GM23338 (cell line): ENCODE measurements around the gene TBX6. TPM values are rescaled to one million over a fixed set of nuclear protein-coding genes. Genes with fewer than 3 reads are reported as not detected.

Experiments
- ATAC-seq: fragments of 200-7000 bp; cut with Tn5 transposase; 3 replicates; pipeline ENCODE4 v1.9.1; 2020
- DNase-seq: peaks from one replicate; pipeline ENCODE4 v3.0.0-alpha.2; 2015; ENCODE audit warnings: low spot score
- H2AFZ ChIP-seq: fragments of 200-600 bp; sonication (generic); 2 replicates; pipeline ENCODE4 v1.8.0; 2016; ENCODE audit warnings: antibody characterized with exemption, mild to moderate bottlenecking, moderate library complexity
- H3F3A ChIP-seq: fragments of 200-600 bp; sonication (generic); replicated peaks from 2 replicates; pipeline ENCODE4 v1.8.0; 2017; ENCODE audit warnings: antibody characterized with exemption, mixed run types, low read depth
- H3K27ac ChIP-seq: fragments of 200-600 bp; sonication (generic); 2 replicates; pipeline ENCODE4 v1.6.1; 2016; ENCODE audit warnings: low read depth
- H3K27me3 ChIP-seq: fragments of 200-600 bp; sonication (generic); 2 replicates; pipeline ENCODE4 v1.8.0; 2016; ENCODE audit warnings: mild to moderate bottlenecking, mixed run types, moderate library complexity; ENCODE audit not compliant: insufficient read depth
- H3K36me3 ChIP-seq: fragments of 200-600 bp; sonication (generic); 2 replicates; pipeline ENCODE4 v1.8.0; 2016; ENCODE audit warnings: mild to moderate bottlenecking; ENCODE audit not compliant: insufficient read depth
- H3K4me1 ChIP-seq: fragments of 200-600 bp; sonication (generic); 2 replicates; pipeline ENCODE4 v1.8.0; 2016; ENCODE audit warnings: mild to moderate bottlenecking, moderate library complexity; ENCODE audit not compliant: insufficient read depth
- H3K4me2 ChIP-seq: fragments of 200-600 bp; sonication (generic); 2 replicates; pipeline ENCODE4 v1.7.1; 2017; ENCODE audit warnings: mixed run types
- H3K4me3 ChIP-seq: fragments of 200-600 bp; sonication (generic); 2 replicates; pipeline ENCODE4 v1.6.1; 2016; ENCODE audit warnings: mixed run types
- H3K79me2 ChIP-seq: fragments of 200-600 bp; sonication (generic); replicated peaks from 2 replicates; pipeline ENCODE4 v1.8.0; 2017; ENCODE audit warnings: mild to moderate bottlenecking; ENCODE audit not compliant: insufficient read depth
- H3K9me2 ChIP-seq: fragments of 200-600 bp; sonication (generic); 2 replicates; pipeline ENCODE4 v1.8.0; 2017; ENCODE audit not compliant: insufficient read depth
- H4K20me1 ChIP-seq: fragments of 200-600 bp; sonication (generic); replicated peaks from 2 replicates; pipeline ENCODE4 v1.8.0; 2017; ENCODE audit warnings: mild to moderate bottlenecking; ENCODE audit not compliant: insufficient read depth
- H3K27ac Mint-ChIP-seq: 2 replicates; pipeline ENCODE4 v1.8.0; 2020; ENCODE audit warnings: inconsistent platforms, mild to moderate bottlenecking, moderate library complexity, mixed read lengths
- H3K27me3 Mint-ChIP-seq: 3 replicates; pipeline ENCODE4 v1.8.0; 2022; ENCODE audit warnings: low read depth, mild to moderate bottlenecking, moderate library complexity, mixed read lengths, inconsistent platforms; ENCODE audit not compliant: insufficient read depth, poor library complexity
- H3K36me3 Mint-ChIP-seq: 3 replicates; pipeline ENCODE4 v1.8.0; 2021; ENCODE audit warnings: low read depth, mild to moderate bottlenecking, inconsistent platforms, moderate library complexity, mixed read lengths
- H3K4me1 Mint-ChIP-seq: 3 replicates; pipeline ENCODE4 v1.8.0; 2020; ENCODE audit warnings: mild to moderate bottlenecking, inconsistent platforms, mixed read lengths
- H3K4me3 Mint-ChIP-seq: 3 replicates; pipeline ENCODE4 v1.8.0; 2021; ENCODE audit warnings: moderate library complexity, mild to moderate bottlenecking, inconsistent platforms, mixed read lengths
- H3K9me3 Mint-ChIP-seq: 3 replicates; pipeline ENCODE4 v1.8.0; 2020; ENCODE audit warnings: moderate library complexity, mild to moderate bottlenecking, inconsistent platforms, mixed read lengths
- CREB1 ChIP-seq: fragments of 250-450 bp; sonication (Bioruptor Pico); IDR thresholded peaks from 2 replicates; pipeline ENCODE4 v1.5.0; 2020; ENCODE audit warnings: low read depth, mild to moderate bottlenecking, moderate library complexity
- EZH2 ChIP-seq: fragments of 200-600 bp; sonication (generic); IDR thresholded peaks from one replicate; pipeline ENCODE4 v1.8.0; 2017; ENCODE audit warnings: antibody characterized with exemption, mild to moderate bottlenecking, low read depth; ENCODE audit not compliant: unreplicated experiment
- JUNB ChIP-seq: IDR thresholded peaks from one replicate; pipeline ENCODE4 v1.6.1; 2016; ENCODE audit warnings: antibody characterized with exemption; ENCODE audit not compliant: unreplicated experiment
- POLR2AphosphoS5 ChIP-seq: IDR thresholded peaks from 2 replicates; pipeline ENCODE4 v1.6.1; 2016; ENCODE audit warnings: antibody characterized with exemption, low read depth
- STAT1 ChIP-seq: IDR thresholded peaks from one replicate; pipeline ENCODE4 v1.6.1; 2016; ENCODE audit warnings: antibody characterized with exemption; ENCODE audit not compliant: unreplicated experiment
- ZNF114 ChIP-seq: fragments of 250-450 bp; sonication (Bioruptor Pico); IDR thresholded peaks from 2 replicates; pipeline ENCODE4 v1.5.0; 2020; ENCODE audit warnings: mild to moderate bottlenecking, moderate library complexity
- ZNF331 ChIP-seq: fragments of 250-450 bp; sonication (Bioruptor Pico); IDR thresholded peaks from 2 replicates; pipeline ENCODE4 v1.5.0; 2020; ENCODE audit warnings: low read depth, mild to moderate bottlenecking, moderate library complexity
- polyA plus RNA-seq: library from polyadenylated mRNA; unstranded; fragments of >200 nt; fragmentation: Nextera tagmentation; extraction: Ambion mirVana; gene quantifications from 2 replicates; pipeline ENCODE4 v1.2.1, GENCODE V29; 2016
- total RNA-seq: library from RNA; depleted of rRNA; stranded (reverse); fragments of >200 nt; shearing (Covaris generic); gene quantifications from 2 replicates; pipeline ENCODE4 v1.2.3, GENCODE V29; 2014
- TF ChIP-seq, protein P1 (sequence below): IDR thresholded peaks from one replicate; pipeline ENCODE4 v1.6.1; 2018; ENCODE audit warnings: antibody characterized with exemption; ENCODE audit not compliant: unreplicated experiment
- TF ChIP-seq, protein P2 (sequence below): IDR thresholded peaks from 2 replicates; pipeline ENCODE4 v1.6.1; 2016; ENCODE audit warnings: antibody characterized with exemption

The TBX6 gene
- total and polyA plus RNA-seq, 2 experiments from 2014 or later, result 1.1 to 2.4 TPM

DNA sequence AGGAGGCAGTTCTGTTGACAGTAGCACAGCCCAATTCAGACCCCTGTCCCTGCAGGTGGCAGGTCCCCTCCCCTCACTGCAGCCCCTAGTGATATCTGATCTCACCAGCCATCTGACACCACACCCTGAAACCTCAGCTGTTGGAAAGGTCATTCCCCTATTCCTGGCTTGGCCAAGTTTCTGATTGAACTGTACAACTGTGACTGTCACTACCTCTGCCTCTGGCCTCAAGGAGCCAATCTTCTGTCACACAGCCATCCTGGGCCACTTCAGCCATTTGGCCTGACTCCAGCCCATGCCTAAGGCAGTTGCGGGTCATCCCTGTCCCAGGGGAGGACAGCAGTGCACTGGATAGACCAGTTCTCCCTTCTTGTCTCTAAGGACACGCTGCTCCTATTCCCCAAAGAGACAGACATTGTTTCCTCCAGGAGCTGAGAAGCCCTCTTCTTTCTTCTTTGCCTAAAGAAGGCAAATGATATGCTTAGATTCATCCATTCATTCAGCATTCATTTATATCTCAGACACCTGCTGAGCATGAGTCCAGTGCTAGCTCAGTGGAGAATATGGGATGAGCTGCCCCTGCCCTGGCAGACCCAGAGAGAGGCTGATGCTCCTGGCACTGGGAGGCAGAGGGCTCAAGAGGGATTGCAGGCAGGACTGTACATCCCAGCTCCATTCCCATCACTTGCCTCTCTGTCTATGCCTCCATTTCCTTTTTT lies 30.7 kb downstream of the TBX6 start (continued):
- TF ChIP-seq, protein P1, sequence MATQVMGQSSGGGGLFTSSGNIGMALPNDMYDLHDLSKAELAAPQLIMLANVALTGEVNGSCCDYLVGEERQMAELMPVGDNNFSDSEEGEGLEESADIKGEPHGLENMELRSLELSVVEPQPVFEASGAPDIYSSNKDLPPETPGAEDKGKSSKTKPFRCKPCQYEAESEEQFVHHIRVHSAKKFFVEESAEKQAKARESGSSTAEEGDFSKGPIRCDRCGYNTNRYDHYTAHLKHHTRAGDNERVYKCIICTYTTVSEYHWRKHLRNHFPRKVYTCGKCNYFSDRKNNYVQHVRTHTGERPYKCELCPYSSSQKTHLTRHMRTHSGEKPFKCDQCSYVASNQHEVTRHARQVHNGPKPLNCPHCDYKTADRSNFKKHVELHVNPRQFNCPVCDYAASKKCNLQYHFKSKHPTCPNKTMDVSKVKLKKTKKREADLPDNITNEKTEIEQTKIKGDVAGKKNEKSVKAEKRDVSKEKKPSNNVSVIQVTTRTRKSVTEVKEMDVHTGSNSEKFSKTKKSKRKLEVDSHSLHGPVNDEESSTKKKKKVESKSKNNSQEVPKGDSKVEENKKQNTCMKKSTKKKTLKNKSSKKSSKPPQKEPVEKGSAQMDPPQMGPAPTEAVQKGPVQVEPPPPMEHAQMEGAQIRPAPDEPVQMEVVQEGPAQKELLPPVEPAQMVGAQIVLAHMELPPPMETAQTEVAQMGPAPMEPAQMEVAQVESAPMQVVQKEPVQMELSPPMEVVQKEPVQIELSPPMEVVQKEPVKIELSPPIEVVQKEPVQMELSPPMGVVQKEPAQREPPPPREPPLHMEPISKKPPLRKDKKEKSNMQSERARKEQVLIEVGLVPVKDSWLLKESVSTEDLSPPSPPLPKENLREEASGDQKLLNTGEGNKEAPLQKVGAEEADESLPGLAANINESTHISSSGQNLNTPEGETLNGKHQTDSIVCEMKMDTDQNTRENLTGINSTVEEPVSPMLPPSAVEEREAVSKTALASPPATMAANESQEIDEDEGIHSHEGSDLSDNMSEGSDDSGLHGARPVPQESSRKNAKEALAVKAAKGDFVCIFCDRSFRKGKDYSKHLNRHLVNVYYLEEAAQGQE, result no peak
- TF ChIP-seq JUNB (no peak), CREB1 (CRISPR knock-in tag) (no peak), STAT1 (no peak), EZH2 (no peak), ZNF114 (CRISPR knock-in tag) (no peak)
- TF ChIP-seq, protein P2, sequence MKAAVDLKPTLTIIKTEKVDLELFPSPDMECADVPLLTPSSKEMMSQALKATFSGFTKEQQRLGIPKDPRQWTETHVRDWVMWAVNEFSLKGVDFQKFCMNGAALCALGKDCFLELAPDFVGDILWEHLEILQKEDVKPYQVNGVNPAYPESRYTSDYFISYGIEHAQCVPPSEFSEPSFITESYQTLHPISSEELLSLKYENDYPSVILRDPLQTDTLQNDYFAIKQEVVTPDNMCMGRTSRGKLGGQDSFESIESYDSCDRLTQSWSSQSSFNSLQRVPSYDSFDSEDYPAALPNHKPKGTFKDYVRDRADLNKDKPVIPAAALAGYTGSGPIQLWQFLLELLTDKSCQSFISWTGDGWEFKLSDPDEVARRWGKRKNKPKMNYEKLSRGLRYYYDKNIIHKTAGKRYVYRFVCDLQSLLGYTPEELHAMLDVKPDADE, result no peak

DNA sequence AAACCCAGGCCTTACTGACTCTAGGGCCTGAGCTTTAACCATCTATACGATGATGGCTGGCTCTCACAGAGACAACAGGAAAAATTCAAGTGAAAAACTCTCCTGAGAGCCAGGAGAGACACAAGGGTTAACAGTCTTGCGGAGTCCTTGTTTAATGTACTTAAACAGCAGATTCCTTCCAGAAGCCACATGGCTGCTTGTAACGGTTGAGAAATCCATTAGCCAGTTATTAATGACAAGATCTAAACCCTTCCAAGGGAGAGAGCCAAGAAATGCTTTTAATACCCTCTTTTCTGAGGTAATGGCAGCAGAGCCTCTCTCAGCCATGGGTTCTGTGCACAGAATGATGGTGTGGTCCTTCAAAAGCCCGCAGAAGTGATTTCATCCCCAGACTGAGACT lies 31.4 kb downstream of the TBX6 start:
- H3K4me3 Mint-ChIP-seq, result no peak overlapping the region
- no peak overlapping the region for H3K27ac ChIP-seq
- TF ChIP-seq JUNB, result no peak
- TF ChIP-seq ZNF331 (CRISPR knock-in tag), result no peak
- TF ChIP-seq POLR2AphosphoS5, result no peak
- TF ChIP-seq EZH2, result no peak
- no peak for TF ChIP-seq STAT1
- TF ChIP-seq, protein P1, result no peak

More for the DNA sequence above, 31.4 kb downstream of the TBX6 start:
- no peaks in the 10 kb centered on the region for H3K79me2 ChIP-seq
- no peak overlapping the region for H3K4me3 ChIP-seq
- H4K20me1 ChIP-seq, result no peaks in the 10 kb centered on the region
- no peaks in the 10 kb centered on the region for H3K9me2 ChIP-seq
- no peak overlapping the region for H2AFZ ChIP-seq
- peaks cover 13% of the 10 kb centered on the region; the same call in 2 of the 3 replicates for H3K4me1 Mint-ChIP-seq
- no peaks in the 10 kb centered on the region; the same call in 2 of the 3 replicates for H3K9me3 Mint-ChIP-seq
- H3K4me1 ChIP-seq, result peaks cover 7% of the 10 kb centered on the region; the same call in 1 of the 2 replicates
- no peaks in the 10 kb centered on the region for H3K27me3 ChIP-seq
- no peak overlapping the region for H3K27ac Mint-ChIP-seq
- H3K4me2 ChIP-seq, result no peak overlapping the region
- no peaks in the 10 kb centered on the region for H3K36me3 ChIP-seq
- H3K27me3 Mint-ChIP-seq, result peaks cover 14% of the 10 kb centered on the region
- DNase-seq, result no peak
- peaks cover 17% of the 10 kb centered on the region for H3F3A ChIP-seq
- H3K36me3 Mint-ChIP-seq, result no peaks in the 10 kb centered on the region
- ATAC-seq, result no peak
